ENCODE data around the gene PICK1.

GRCh38 chr22:38077595-38077994 lies 20.4 kb downstream of the PICK1 start:
- TF ChIP-seq EP300 (IDR thresholded peaks at IDR 0.05) (no peak), POLR2A (IDR thresholded peaks at IDR 0.05) (no peak)
- TF ChIP-seq, protein P1, sequence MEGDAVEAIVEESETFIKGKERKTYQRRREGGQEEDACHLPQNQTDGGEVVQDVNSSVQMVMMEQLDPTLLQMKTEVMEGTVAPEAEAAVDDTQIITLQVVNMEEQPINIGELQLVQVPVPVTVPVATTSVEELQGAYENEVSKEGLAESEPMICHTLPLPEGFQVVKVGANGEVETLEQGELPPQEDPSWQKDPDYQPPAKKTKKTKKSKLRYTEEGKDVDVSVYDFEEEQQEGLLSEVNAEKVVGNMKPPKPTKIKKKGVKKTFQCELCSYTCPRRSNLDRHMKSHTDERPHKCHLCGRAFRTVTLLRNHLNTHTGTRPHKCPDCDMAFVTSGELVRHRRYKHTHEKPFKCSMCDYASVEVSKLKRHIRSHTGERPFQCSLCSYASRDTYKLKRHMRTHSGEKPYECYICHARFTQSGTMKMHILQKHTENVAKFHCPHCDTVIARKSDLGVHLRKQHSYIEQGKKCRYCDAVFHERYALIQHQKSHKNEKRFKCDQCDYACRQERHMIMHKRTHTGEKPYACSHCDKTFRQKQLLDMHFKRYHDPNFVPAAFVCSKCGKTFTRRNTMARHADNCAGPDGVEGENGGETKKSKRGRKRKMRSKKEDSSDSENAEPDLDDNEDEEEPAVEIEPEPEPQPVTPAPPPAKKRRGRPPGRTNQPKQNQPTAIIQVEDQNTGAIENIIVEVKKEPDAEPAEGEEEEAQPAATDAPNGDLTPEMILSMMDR (IDR thresholded peaks at IDR 0.05) = no peak
